Common myeloid progenitor, CD34-positive (primary cell): ENCODE results near the gene USP8.
"Not testable (repeated sequence)": the region's sequence is repeated elsewhere in the genome, so short reads cannot be mapped to it uniquely, and the experiment has no call there.

ENCODE experiments used
- CTCF ChIA-PET: fragments of 350-600 bp; sonication (Branson Sonifier 250); formaldehyde crosslinking; loops from one replicate; lab custom pipeline; 2021; ENCODE audit warnings: antibody characterized with exemption; lab: Charles Lee
- POLR2A ChIA-PET: fragments of 350-600 bp; sonication (Branson Sonifier 250); formaldehyde crosslinking; loops from one replicate; lab custom pipeline; 2021; ENCODE audit warnings: antibody characterized with exemption; lab: Charles Lee
- DNase-seq, 3 donors: peaks; one replicate each; pipeline versions ENCODE4 v3.0.0 to v3.0.0-alpha.2; 2013
- H3K27ac ChIP-seq, 2 experiments: 1 replicate in 1 of 2; 2 replicates in 1 of 2; pipeline ENCODE4 v1.7.0; 2013; ENCODE audit warnings: inconsistent platforms in 2 of 2, low read length in 2 of 2, mild to moderate bottlenecking in 2 of 2, low read depth in 1 of 2, moderate library complexity in 1 of 2; ENCODE audit not compliant: severe bottlenecking in 2 of 2, insufficient read depth in 1 of 2, poor library complexity in 1 of 2
- H3K27me3 ChIP-seq, 5 experiments: replicated peaks in 2 of 5; 1 replicate in 3 of 5; 2 replicates in 2 of 5; pipeline versions ENCODE4 v1.6.1 to v1.7.0; 2013; ENCODE audit warnings: low read length in 4 of 5, mild to moderate bottlenecking in 2 of 5, moderate library complexity in 2 of 5, inconsistent platforms in 1 of 5; ENCODE audit not compliant: insufficient read depth in 5 of 5, control insufficient read depth in 4 of 5
- H3K36me3 ChIP-seq, 4 experiments: 1 replicate in 2 of 4; 2 replicates in 2 of 4; pipeline versions ENCODE4 v1.6.1 to v1.7.0; 2013; ENCODE audit warnings: low read length in 3 of 4, control low read depth in 1 of 4, mild to moderate bottlenecking in 1 of 4; ENCODE audit not compliant: control insufficient read depth in 4 of 4, insufficient read depth in 4 of 4
- H3K4me1 ChIP-seq, 4 experiments: 1 replicate in 3 of 4; 2 replicates in 1 of 4; pipeline versions ENCODE4 v1.6.1 to v1.7.1; 2013; ENCODE audit warnings: low read length in 3 of 4, mild to moderate bottlenecking in 3 of 4, control low read depth in 1 of 4, inconsistent platforms in 1 of 4, moderate library complexity in 1 of 4; ENCODE audit not compliant: control insufficient read depth in 4 of 4, insufficient read depth in 4 of 4; ENCODE audit errors: control extremely low read depth in 1 of 4
- H3K4me3 ChIP-seq, 7 experiments: 1 replicate in 4 of 7; 2 replicates in 3 of 7; pipeline versions ENCODE4 v1.5.1 to v1.7.0; 2013; ENCODE audit warnings: mild to moderate bottlenecking in 7 of 7, low read length in 6 of 7, moderate library complexity in 6 of 7, inconsistent platforms in 2 of 7, low read depth in 2 of 7, control low read depth in 1 of 7; ENCODE audit not compliant: insufficient read depth in 4 of 7, control insufficient read depth in 1 of 7; ENCODE audit errors: extremely low read depth in 1 of 7
- H3K9me3 ChIP-seq, 5 experiments: 1 replicate in 4 of 5; 2 replicates in 1 of 5; pipeline versions ENCODE4 v1.6.1 to v1.7.1; 2013; ENCODE audit warnings: low read length in 4 of 5, mild to moderate bottlenecking in 2 of 5, inconsistent platforms in 1 of 5, low read depth in 1 of 5, moderate library complexity in 1 of 5; ENCODE audit not compliant: control insufficient read depth in 4 of 5, insufficient read depth in 2 of 5; ENCODE audit errors: control extremely low read depth in 1 of 5
- WGBS: methylation state at CpG from one replicate; pipeline ENCODE4 v1.1.5; 2013; ENCODE audit not compliant: insufficient coverage; 5-methylcytosine and 5-hydroxymethylcytosine counted together

The USP8 gene

GRCh38 chr15:50418041-50418583, 6.1 kb upstream of the USP8 start:
- no peaks in the 10 kb centered on the region for H3K9me3 ChIP-seq
- DNase-seq = no peak
- CTCF ChIA-PET = no interaction called here
- no peak overlapping the region for H3K27ac ChIP-seq
- WGBS = 100% methylated on average over 9 of the region's 9 CpGs
- H3K27me3 ChIP-seq = no peaks in the 10 kb centered on the region
- no peaks in the 10 kb centered on the region for H3K4me1 ChIP-seq
- POLR2A ChIA-PET = interaction anchor here (0.6 kb wide), 1 partner anchor 70 kb away, joined by 5 read pairs; no protein-coding TSS in a partner anchor
- H3K4me3 ChIP-seq = no peak overlapping the region
- no peaks in the 10 kb centered on the region for H3K36me3 ChIP-seq

- CTCF ChIA-PET = no interaction called here
- Histone ChIP-seq H3K4me1 (peaks cover 10 to 18% (median 15%) of the 10 kb centered on the region in 4 experiments), H3K27ac (peak overlapping the region; percentile 95 to 98), H3K4me3 (peak overlapping the region in 6 of 7 experiments; percentile 98 to 100 (median 100)), H3K27me3 (no peaks in the 10 kb centered on the region), H3K36me3 (peaks cover 0 to 9% (median 5%) of the 10 kb centered on the region in 4 experiments), H3K9me3 (no peaks in the 10 kb centered on the region)
- peak in 2 of 3 donors; percentile 18 to 38 for DNase-seq
- WGBS = 4% methylated on average over 3 of the region's 5 CpGs
- POLR2A ChIA-PET = no interaction called here
These were observed 1.0 kb downstream of the USP8 start for GRCh38 chr15:50425219-50425618.

- Histone ChIP-seq H3K4me1 (peaks cover 10 to 18% (median 15%) of the 10 kb centered on the region in 4 experiments), H3K27ac (peak overlapping the region in 1 of 2 experiments; percentile 98), H3K4me3 (peak overlapping the region in 4 of 7 experiments; percentile 98 to 100 (median 100))
- WGBS = 97% methylated on average over 13 of the region's 17 CpGs
- CTCF ChIA-PET, H3K36me3 ChIP-seq, H3K9me3 ChIP-seq, DNase-seq, H3K27me3 ChIP-seq: not testable (repeated sequence)
- POLR2A ChIA-PET = interaction anchor here (0.5 kb wide), 1 partner anchor 46 kb away, joined by 3 read pairs; no protein-coding TSS in a partner anchor
These were observed 1.6 kb downstream of the USP8 start for GRCh38 chr15:50425678-50426246.

- CTCF ChIA-PET = no interaction called here
These were observed 2.2 kb downstream of the USP8 start for GRCh38 chr15:50426428-50426827.

GRCh38 chr15:50431204-50431603, 7.0 kb downstream of the USP8 start:
- Histone ChIP-seq H3K4me1 (peaks cover 0 to 3% (median under 1%) of the 10 kb centered on the region in 4 experiments), H3K9me3 (no peaks in the 10 kb centered on the region), H3K27me3 (no peaks in the 10 kb centered on the region), H3K36me3 (peaks cover 0 to 20% (median 9%) of the 10 kb centered on the region in 4 experiments), H3K27ac (no peak overlapping the region), H3K4me3 (no peak overlapping the region)
- CTCF ChIA-PET = no interaction called here
- DNase-seq = no peak
- 100% methylated on average over 1 of the region's 1 CpG for WGBS
- POLR2A ChIA-PET = no interaction called here

More at GRCh38 chr15:50426428-50426827, 2.2 kb downstream of the USP8 start:
- Histone ChIP-seq H3K27me3 (no peaks in the 10 kb centered on the region), H3K4me1 (peaks cover 10 to 18% (median 15%) of the 10 kb centered on the region in 4 experiments), H3K36me3 (peaks cover 0 to 9% (median 5%) of the 10 kb centered on the region in 4 experiments), H3K27ac (peak overlapping the region in 1 of 2 experiments; percentile 19), H3K9me3 (no peaks in the 10 kb centered on the region), H3K4me3 (no peak overlapping the region)
- WGBS = 98% methylated on average over 7 of the region's 9 CpGs
- POLR2A ChIA-PET = interaction anchor here (0.5 kb wide), 1 partner anchor 47 kb away, joined by 3 read pairs; no protein-coding TSS in a partner anchor
- no peak for DNase-seq

GRCh38 chr15:50432230-50432629, 8.0 kb downstream of the USP8 start:
- H3K27me3 ChIP-seq = no peaks in the 10 kb centered on the region
- H3K4me3 ChIP-seq = no peak overlapping the region
- POLR2A ChIA-PET = no interaction called here
- H3K27ac ChIP-seq = no peak overlapping the region
- CTCF ChIA-PET = no interaction called here
- H3K9me3 ChIP-seq = no peaks in the 10 kb centered on the region
- no peak for DNase-seq
- 100% methylated on average over 2 of the region's 2 CpGs for WGBS
- peaks cover 0 to 16% (median 4%) of the 10 kb centered on the region in 4 experiments for H3K36me3 ChIP-seq
- no peaks in the 10 kb centered on the region for H3K4me1 ChIP-seq

- no peak overlapping the region for H3K4me3 ChIP-seq
- H3K27me3 ChIP-seq = no peaks in the 10 kb centered on the region
- no peaks in the 10 kb centered on the region for H3K9me3 ChIP-seq
- no peaks in the 10 kb centered on the region for H3K4me1 ChIP-seq
- CTCF ChIA-PET = no interaction called here
- H3K27ac ChIP-seq = no peak overlapping the region
- DNase-seq = no peak
- 100% methylated on average over 2 of the region's 2 CpGs for WGBS
- POLR2A ChIA-PET = no interaction called here
- H3K36me3 ChIP-seq = peaks cover 0 to 26% (median 14%) of the 10 kb centered on the region in 4 experiments
These were observed 11.6 kb downstream of the USP8 start for GRCh38 chr15:50435772-50436171.
